Stimulated activated naive CD4-positive, alpha-beta T cell treated with Interleukin-2 at 50 U/mL for 16 hours (primary cell): ENCODE data around the gene MC3R.

Experiments
- DNase-seq: peaks from one replicate; lab custom pipeline; 2025; lab: John Stamatoyannopoulos, UW

The MC3R gene

GRCh38 chr20:56249956-56250355, 1.4 kb downstream of the MC3R start:
- DNase-seq: no peak

DNA sequence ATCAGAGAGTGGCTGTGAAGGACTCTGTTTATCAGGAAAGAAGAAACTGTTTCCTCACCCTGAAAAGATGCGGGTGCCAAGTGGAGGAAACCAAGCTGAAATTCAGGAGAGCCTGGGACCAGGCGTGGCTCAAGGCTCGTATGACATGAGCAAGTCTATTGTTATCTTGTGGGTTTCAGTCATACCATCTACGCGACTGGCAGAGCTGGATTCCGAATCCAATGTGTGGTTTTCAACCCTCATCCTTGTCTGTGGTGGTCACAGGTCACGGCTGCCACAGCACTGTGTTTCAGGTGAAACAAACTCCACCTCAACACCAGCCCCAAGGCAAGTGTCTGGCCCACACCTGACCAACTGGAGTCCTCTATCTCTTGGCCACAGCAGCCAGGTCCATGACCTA, 9.1 kb downstream of the MC3R start:
- DNase-seq: no peak

GRCh38 chr20:56259948-56260347, 11.4 kb downstream of the MC3R start:
- no peak for DNase-seq

- DNase-seq: no peak
Measured at GRCh38 chr20:56268536-56268935, 20.0 kb downstream of the MC3R start.

DNA sequence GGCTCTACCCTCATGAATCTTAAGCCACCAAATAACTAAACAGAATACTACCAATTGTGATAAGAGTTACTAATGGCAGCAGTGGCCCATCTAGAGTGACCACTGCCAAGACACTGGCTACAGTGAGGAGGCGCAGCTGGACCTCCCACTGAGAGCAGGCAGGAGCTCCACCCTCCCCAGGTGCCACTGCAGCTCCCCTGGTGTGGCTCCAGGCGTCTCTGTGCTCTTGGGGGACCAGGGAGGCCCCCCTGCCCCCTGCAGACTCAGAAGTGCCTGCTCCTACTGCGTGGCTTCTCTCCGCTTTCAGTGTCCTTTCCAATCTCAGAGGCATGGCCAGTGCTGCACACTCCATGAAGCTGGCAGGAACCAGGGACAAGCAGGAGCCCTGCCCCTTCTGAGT, 23.4 kb downstream of the MC3R start:
- DNase-seq: no peak

DNA sequence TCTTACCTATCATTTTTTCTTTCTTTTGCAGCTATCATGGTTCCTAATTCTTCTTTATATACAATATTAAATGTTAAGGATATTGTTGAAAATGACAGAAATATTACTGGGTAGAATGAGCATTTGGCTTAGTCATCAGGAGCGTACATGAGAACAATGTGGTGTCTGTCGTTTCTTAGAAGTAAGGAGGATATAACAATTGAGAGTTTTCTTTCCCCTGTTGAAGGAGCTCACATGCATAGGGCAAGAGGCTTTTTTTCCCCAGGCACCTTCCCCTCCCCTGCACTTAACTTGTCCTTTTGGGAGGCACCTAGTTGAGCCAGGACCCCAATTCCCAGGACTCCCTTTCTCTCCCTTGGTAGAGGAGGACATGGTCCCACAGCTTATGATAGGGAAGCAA, 25.0 kb downstream of the MC3R start:
- no peak for DNase-seq

- no peak for DNase-seq
Measured at GRCh38 chr20:56274156-56274555, 25.6 kb downstream of the MC3R start.

- no peak for DNase-seq
Measured at GRCh38 chr20:56278196-56278595, 29.7 kb downstream of the MC3R start.

DNA sequence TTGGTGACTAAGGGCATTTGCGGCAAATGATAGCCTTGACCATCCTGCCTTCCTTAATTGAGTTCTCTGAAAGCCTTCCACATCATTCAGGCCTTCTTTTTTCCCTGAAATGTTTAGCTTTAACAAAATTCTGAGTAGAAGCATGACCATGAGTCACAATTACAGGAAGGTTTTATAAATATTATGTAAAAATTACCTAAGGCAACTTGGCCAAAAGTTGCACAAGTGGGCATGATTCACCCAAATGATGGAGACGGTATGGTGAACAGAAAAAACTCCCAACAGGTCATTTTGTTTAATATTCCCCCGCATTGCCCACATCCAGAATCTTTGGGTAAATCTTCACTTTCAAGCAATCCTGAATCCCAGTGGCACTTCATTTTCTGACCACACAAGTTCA, 37.0 kb downstream of the MC3R start:
- DNase-seq: no peak

- DNase-seq: no peak
Measured at GRCh38 chr20:56289652-56290051, 41.1 kb downstream of the MC3R start.

DNA sequence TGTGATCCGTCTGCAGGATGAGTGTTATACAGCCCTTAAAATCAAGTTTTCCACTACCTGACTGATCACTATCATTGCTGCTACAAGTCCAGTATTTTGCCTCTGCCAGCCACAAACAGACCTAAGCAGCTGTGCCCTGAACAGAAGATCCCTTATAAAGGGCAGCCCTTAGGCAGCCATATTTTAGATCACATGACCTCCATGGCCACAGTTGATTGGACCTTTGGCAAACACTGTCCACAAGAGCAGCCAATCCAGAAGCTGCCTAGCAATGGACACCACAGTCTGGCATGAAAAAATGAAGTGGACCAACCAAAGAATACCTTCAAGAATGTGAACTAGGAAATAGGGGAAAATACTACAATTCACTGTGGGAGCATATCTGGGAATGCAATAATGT, 50.8 kb downstream of the MC3R start:
- no peak for DNase-seq
